GM19043 (cell line): ENCODE measurements around the gene CDH3.
"Not testable (repeated sequence)": the region's sequence is repeated elsewhere in the genome, so short reads cannot be mapped to it uniquely, and the experiment has no call there.

Experiments used
- ATAC-seq: cut with Tn5 transposase; IDR thresholded peaks from one replicate; pipeline ENCODE4 v1.9.1; 2021; ENCODE audit warnings: low read depth; ENCODE audit not compliant: unreplicated experiment

Gene CDH3

DNA sequence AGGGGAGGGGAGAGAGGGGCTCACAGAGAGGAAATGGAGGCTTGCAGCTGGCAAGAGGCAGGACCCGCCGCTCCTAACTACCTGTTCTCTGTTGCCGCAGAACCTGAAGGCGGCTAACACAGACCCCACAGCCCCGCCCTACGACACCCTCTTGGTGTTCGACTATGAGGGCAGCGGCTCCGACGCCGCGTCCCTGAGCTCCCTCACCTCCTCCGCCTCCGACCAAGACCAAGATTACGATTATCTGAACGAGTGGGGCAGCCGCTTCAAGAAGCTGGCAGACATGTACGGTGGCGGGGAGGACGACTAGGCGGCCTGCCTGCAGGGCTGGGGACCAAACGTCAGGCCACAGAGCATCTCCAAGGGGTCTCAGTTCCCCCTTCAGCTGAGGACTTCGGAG is 53.0 kb downstream of the CDH3 start:
- no peak for ATAC-seq

DNA sequence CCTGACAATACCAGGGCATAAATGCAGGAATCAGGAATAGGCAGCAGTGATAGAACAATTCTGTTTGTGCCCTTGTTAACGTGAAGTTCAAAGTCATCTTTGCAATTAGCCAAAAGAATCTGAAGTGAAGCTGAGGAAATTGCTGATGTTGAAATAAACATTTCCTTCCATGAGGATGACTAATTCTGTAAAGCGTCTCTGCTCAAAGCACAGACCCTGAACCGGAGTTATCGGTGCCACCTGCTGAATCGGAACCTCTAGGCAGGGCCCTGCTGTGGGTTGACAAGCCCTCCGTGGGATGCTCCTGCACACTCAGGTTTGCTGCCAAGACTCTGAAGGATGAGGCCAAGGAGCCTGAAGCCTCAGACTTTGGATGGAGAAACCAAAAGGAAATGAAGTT is 55.0 kb downstream of the CDH3 start:
- no peak for ATAC-seq

DNA sequence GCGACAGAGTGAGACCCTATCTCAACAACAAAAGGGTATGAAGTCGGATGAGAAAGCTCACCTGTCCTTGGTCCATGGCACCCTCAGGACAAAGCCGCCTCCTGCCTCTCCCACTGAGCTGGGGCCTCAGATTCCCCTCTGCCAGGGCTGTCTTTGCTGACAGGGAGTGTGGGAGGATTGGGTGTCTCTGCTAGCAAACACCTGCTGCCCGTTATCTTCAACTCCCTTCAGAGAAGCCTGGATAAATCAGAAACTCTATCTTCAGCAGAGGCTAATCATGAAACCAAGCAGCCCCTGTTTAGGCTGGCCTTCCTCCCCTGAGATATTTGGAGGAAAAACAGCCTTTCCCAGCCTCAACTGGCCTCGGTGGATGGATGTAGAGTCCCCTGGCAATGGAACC is 55.7 kb downstream of the CDH3 start:
- ATAC-seq = no peak

DNA sequence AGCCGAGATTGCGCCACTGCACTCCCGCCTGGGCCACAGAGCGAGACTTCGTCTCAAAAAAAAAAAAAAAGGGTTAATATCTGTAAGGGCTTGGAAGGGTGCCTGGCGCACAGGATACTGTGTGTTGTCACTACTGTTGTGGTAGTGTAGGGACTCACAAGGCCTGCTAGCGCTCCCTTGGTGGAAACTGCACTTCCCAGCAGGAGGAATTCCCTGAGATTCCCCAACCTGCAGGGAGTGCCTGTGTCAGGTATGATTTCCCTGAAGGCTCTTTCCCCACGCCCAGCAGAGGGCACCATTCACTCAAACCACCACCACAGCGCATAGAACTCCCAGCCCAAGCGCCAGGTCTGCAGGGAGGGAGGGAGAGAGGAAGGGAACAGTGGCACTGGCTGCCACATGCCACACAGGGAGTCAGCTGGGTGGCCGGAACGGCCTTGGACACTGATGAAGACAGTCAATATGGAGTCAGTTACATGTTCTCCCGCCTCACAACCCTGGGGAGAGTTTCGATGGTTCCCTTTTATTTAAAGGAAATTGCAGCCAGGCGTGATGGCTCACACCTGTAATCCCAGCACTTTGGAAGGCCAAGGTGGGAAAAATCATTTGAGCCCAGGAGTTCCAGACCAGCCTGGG is 59.2 kb downstream of the CDH3 start:
- no peak for ATAC-seq

DNA sequence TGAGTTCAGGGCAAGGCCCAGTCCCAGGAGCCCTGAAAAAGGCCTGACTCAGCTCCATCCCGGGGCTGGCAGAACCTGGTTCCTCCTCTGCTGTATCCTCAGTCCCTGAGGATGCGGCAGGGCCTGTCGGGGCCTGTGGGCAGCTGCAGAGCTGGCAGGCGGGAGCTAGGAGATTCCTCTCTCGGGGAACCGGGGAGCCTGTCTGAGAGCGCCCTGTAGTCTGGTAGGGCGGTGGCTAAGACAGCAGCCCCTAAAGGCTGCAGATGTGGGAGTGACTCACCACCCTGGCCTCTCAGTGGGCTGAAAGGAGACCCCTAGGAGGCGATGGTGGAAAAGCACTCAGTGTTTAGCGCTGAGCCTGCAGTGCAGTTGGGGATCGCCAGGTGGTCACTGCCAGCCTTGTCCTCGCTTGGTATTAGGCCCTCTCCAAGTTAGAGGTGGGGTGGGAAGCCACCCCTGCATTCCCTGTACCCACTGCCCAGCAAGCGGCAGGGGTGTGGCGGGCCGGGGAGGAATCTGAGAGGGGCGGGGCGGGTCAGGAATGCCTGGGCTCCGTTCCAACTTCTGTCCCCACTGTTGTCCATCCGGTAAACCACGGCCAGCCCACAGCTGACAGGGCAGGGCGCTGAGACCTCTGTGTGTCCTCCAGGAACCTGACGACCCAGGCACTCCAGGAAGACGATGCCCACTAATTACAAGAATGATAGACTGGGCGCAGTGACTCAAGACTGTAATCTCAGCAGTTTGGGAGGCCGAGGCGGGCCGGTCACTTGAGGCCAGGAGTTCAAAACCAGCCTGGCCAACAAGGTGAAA is 62.4 kb downstream of the CDH3 start:
- ATAC-seq = no peak

- no peak for ATAC-seq
These were observed 65.1 kb downstream of the CDH3 start for GRCh38 chr16:68710211-68710610.

DNA sequence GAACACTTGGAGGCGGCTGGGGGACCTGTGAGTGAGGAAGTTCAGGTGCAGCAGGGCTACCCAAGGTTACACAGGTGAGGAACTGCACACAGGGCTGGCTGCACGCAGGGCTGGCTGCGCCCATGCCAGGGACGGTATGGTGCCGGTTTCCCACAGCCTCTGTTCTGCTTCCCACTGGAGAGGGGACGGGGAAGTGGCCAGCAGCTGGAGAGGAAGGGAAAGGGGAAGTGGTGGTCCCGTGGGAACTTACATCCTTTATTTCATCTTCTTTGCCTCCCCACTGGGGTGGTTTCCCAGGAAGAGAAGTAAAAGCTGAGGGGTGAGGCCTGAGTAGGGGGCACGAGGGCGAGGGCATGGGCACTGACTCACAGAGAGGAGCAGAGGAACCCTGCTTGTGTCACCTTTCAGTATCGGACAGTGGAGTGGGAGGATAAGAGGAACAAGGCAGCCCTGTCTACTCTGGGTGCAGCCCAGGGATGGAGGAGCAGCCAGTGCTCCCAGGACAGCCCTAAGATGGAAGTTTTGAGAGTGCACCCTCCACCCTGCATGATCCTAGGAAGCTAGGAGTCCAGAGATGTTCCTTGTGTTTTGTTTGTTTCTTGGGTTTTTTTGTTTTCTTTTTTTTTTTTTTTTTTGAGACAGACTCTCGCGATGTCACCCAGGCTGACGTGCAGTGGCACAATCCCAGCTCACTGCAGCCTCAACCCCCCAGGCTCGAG is 66.5 kb downstream of the CDH3 start:
- no peak for ATAC-seq

DNA sequence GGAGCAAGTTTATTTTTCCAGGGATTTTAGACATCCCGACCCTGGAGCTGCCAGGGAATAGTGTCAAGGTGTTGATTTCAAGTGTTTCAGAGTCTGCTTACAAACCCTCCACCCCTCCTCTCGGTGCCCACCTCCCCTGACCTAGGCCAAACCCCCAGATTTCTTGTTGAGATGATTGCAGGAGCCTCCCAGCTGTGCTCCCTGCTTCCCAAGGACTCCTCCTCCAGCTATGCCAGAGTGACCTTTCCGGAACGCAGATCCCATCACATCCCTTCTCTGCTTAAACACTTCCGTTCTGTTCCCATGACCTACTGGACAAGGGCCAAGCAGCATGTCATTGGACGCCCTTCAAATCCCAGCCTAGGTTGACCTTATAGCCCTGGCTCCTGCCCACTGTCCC is 68.3 kb downstream of the CDH3 start:
- no peak for ATAC-seq

GRCh38 chr16:68715471-68715870 is 70.4 kb downstream of the CDH3 start:
- ATAC-seq = no peak

- not testable (repeated sequence) for ATAC-seq
These were observed 71.4 kb downstream of the CDH3 start for GRCh38 chr16:68716516-68716915.

DNA sequence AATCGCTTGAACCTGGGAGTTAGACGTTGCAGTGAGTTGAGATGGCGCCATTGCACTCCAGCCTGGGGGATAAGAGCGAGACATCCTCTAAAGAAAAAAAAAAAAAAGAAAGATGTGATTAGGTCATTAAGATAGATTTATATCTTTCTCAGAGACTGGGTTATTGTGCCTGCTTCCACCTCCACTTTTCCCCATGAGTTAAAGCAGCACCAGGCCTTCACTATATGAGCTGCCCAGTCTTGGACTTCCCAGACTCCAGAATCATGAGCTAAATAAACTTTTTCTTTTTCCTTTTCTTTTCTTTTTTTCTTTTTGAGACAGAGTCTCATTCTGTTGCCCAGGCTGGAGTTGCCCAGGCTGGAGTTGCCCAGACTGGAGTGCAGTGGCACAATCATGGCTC is 72.6 kb downstream of the CDH3 start:
- no peak for ATAC-seq

GRCh38 chr16:68718590-68718989 is 73.5 kb downstream of the CDH3 start:
- ATAC-seq = no peak

DNA sequence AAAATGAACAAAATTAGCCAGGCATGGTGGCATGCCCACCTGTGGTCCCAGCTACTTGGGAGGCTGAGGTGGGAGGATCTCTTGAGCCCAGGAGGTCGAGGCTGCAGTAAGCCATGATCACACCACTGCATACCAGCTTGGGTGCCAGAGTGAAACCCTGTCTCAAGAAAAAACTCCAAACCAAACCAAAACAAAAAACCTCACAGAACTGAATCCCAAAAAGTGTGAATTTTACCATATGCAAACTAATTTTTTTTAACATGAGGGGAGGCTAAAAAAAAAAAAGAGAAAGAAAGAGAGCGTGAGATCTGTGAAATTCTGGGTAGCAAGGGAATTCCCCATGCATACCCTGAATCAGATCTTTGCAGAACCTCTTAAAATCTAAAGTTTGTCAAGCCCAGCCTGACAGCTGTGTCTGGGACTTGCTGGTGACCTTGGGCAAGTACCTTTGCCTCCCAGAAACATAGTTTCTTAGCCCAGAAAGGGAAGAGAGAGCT is 74.9 kb downstream of the CDH3 start:
- ATAC-seq = peak; percentile 53

DNA sequence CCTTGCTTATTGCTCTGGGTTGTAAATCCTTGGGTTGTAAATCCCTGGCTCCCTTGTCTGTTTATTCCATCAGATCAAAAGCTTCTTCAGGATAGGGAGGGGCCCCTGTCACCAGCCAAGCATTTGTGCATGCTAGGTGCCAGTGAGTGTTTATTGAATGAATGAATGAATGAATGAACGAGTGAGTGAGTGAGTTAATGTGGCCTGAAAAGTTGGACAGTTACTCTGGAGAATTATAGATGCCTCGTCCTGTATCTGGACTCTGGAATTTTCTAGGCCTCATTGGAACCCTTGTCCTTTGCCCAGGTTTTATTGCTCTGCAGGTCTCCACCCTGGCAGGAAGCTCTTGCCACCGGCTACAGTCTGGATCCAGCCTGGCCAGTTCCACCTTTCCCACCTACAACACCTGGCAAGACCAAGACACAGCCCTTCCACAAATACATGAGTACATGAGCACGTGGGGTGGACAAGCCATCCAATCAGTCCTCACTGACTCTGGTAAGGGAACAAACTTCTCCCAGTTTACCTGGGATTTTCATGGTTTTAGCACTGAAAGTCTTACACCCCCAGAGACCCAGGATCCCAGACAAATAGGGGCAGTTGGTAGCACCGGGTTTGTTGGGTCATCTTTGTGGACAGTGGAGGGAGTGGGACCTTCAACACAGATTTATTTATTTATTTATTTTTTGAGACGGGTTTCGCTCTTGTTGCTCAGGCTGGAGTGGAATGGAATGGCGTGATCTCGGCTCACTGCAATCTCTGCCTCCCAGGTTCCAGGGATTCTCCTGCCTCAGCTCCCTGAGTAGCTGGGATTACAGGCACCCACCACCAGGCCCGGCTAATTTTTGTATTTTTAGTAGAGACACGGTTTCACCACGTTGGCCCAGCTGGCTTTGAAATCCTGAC is 77.3 kb downstream of the CDH3 start:
- no peak for ATAC-seq

- no peak for ATAC-seq
These were observed 79.7 kb downstream of the CDH3 start for GRCh38 chr16:68724797-68725196.

GRCh38 chr16:68728523-68728922 is 83.4 kb downstream of the CDH3 start:
- ATAC-seq = no peak

DNA sequence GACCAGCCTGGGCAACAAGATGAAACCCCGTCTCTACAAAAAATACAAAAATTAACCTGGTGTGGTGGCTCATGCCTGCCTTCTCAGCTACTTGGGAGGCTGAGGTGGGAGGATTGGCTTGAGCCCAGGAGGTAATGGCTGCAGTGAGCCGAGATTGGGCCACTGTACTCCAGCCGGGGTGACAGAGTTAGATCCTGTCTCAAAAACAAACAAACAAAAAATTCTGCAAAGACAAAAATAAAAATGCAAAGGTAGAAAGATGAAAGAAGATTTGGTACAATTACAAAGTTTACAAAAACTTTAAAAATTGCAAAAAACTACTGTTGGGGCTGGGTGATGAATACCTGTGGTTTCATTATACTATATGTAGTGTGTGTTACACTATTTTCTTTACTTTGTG is 86.5 kb downstream of the CDH3 start:
- no peak for ATAC-seq

DNA sequence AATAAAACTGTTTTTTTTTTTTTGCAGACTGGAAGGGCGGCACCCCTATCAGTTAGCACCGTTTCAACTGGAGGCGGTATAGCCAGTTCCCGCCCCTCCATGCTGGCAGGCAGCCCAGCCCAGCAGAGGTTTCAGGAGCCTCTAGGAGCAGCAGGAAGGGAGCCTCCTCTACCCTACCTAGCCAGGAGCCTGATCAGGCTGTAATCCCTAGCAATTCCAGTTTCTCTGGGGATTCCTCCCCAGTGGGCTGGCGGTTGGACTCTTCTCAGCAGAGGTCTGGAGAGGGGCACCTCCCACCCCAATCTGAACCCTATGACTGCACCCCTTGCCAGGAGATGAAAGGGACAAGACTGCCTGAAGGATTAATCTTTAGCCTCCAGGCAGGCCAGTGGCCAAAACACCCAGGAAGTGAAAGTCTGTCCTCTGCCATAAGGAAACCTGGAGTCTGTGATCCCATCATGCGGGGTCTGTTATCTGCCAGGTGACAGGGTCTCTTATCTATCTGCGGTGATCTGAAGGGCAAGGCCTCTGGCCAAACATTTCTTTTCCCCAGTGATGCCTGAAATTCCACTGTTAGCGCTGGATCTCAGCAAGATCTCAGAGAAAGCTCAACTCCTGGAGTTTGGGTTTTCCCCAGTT is 87.1 kb downstream of the CDH3 start:
- no peak for ATAC-seq

GRCh38 chr16:68732741-68733399 is 87.8 kb downstream of the CDH3 start:
- no peak for ATAC-seq
